Spinal cord (tissue), 10 donors: ENCODE results near the gene KRTAP4-16. TPM values are rescaled to one million over a fixed set of nuclear protein-coding genes. Genes with fewer than 3 reads are reported as not detected.
"Not testable (repeated sequence)": the region's sequence is repeated elsewhere in the genome, so short reads cannot be mapped to it uniquely, and the experiment has no call there.

Source experiments
- DNase-seq, 6 donors: peaks; one replicate each; pipeline versions ENCODE4 v3.0.0 to v3.0.0-alpha.2; 2013 to 2015; ENCODE audit warnings: low spot score in 6 of 6, low read depth in 4 of 6
- H3K27ac ChIP-seq: one replicate; pipeline ENCODE4 v1.5.1; 2013; ENCODE audit warnings: low read depth, low read length, control low read depth
- H3K27me3 ChIP-seq: one replicate; pipeline ENCODE4 v1.6.1; 2013; ENCODE audit warnings: low read length; ENCODE audit not compliant: control insufficient read depth, insufficient read depth
- H3K36me3 ChIP-seq: one replicate; pipeline ENCODE4 v1.6.1; 2013; ENCODE audit warnings: low read length; ENCODE audit not compliant: control insufficient read depth, insufficient read depth
- H3K4me1 ChIP-seq: one replicate; pipeline ENCODE4 v1.6.1; 2013; ENCODE audit warnings: low read length; ENCODE audit not compliant: control insufficient read depth, insufficient read depth
- H3K4me3 ChIP-seq: one replicate; pipeline ENCODE4 v1.5.1; 2013; ENCODE audit warnings: low read depth, low read length, control low read depth
- H3K9me3 ChIP-seq: one replicate; pipeline ENCODE4 v1.6.1; 2013; ENCODE audit warnings: low read length; ENCODE audit not compliant: control insufficient read depth, insufficient read depth
- WGBS: methylation state at CpG from one replicate; pipeline ENCODE4 v1.1.5; 2013; ENCODE audit warnings: missing lambda C conversion rate; ENCODE audit not compliant: insufficient coverage; 5-methylcytosine and 5-hydroxymethylcytosine counted together
- long read RNA-seq, 4 donors: transcript quantifications; one replicate each; lab custom pipeline, GENCODE V29; 2026
- polyA plus RNA-seq, 2 donors: library from polyadenylated mRNA; unstranded; fragments of 120-200 nt; gene quantifications; one replicate each; pipeline ENCODE4 v1.2.1, GENCODE V29; 2013; ENCODE audit not compliant: insufficient read length in 2 of 2
- total RNA-seq, 2 donors: library from RNA; depleted of rRNA in 1 of 2; stranded (reverse); fragments of 120-200 nt in 1 of 2; fragments of >200 nt in 1 of 2; gene quantifications; one replicate each; pipeline versions ENCODE4 v1.2.3 to v1.2.4, GENCODE V29; 2013 to 2014
- donor health status: healthy.

Gene KRTAP4-16
- total RNA-seq, result not detected
- not detected for polyA plus RNA-seq
- long read RNA-seq, donor 1, result 0 reads
- long read RNA-seq, donor 2, result 0 reads
- long read RNA-seq, donor 3, result 0 reads
- long read RNA-seq, donor 4, result 0 reads

GRCh38 chr17:41101586-41102259 is at the start of gene KRTAP4-16:
Gene KRTAP4-16 (minus strand): TSS chr17:41102209. CDS start chr17:41102209, 0 bp downstream.
- Histone ChIP-seq H3K9me3 (no peaks in the 10 kb centered on the region), H3K4me1 (no peaks in the 10 kb centered on the region), H3K27ac (no peak within 1 kb of the TSS), H3K36me3 (no peaks in the 10 kb centered on the region), H3K4me3 (no peak within 1 kb of the TSS), H3K27me3 (no peaks in the 10 kb centered on the region)
- DNase-seq, result no peak
- 43% methylated on average over 9 of the region's 10 CpGs for WGBS

- Histone ChIP-seq H3K27me3 (no peaks in the 10 kb centered on the region), H3K4me3 (no peak overlapping the region), H3K36me3 (no peaks in the 10 kb centered on the region), H3K27ac (no peak overlapping the region), H3K9me3 (no peaks in the 10 kb centered on the region), H3K4me1 (no peaks in the 10 kb centered on the region)
- no peak for DNase-seq
- no CpG with 5 or more reads among the region's 2 CpGs for WGBS
Observed at GRCh38 chr17:41151525-41151924, 49.5 kb upstream of the KRTAP4-16 start.

- H3K27ac ChIP-seq, result no peak overlapping the region
- no peaks in the 10 kb centered on the region for H3K4me1 ChIP-seq
- H3K4me3 ChIP-seq, result no peak overlapping the region
- DNase-seq, result no peak
- H3K27me3 ChIP-seq, result no peaks in the 10 kb centered on the region
- H3K9me3 ChIP-seq, result no peaks in the 10 kb centered on the region
- no peaks in the 10 kb centered on the region for H3K36me3 ChIP-seq
- 100% methylated on average over 1 of the region's 4 CpGs for WGBS
Observed at GRCh38 chr17:41150026-41150425, 48.0 kb upstream of the KRTAP4-16 start.

GRCh38 chr17:41149652-41149985 is 47.6 kb upstream of the KRTAP4-16 start, which contains the start of gene KRTAP4-5:
Gene KRTAP4-5 (minus strand): TSS chr17:41149825. CDS start chr17:41149767, 58 bp downstream.
- Histone ChIP-seq H3K27me3 (no peaks in the 10 kb centered on the region), H3K27ac (no peak within 1 kb of the TSS), H3K4me3 (no peak within 1 kb of the TSS), H3K4me1 (no peaks in the 10 kb centered on the region), H3K36me3 (no peaks in the 10 kb centered on the region), H3K9me3 (no peaks in the 10 kb centered on the region)
- 88% methylated on average over 2 of the region's 2 CpGs for WGBS
- DNase-seq, result no peak

- H3K9me3 ChIP-seq, H3K36me3 ChIP-seq, H3K27me3 ChIP-seq, H3K4me3 ChIP-seq, H3K4me1 ChIP-seq, H3K27ac ChIP-seq: not testable (repeated sequence)
- WGBS, result 66% methylated on average over 9 of the region's 10 CpGs
- peak in 1 of 6 donors; percentile 38 for DNase-seq
Observed at GRCh38 chr17:41148971-41149651, 47.1 kb upstream of the KRTAP4-16 start.

GRCh38 chr17:41147531-41148204 is 45.7 kb upstream of the KRTAP4-16 start:
- Histone ChIP-seq H3K27ac (no peak overlapping the region), H3K4me3 (no peak overlapping the region), H3K4me1 (no peaks in the 10 kb centered on the region), H3K27me3 (no peaks in the 10 kb centered on the region), H3K36me3 (no peaks in the 10 kb centered on the region), H3K9me3 (no peaks in the 10 kb centered on the region)
- WGBS, result 89% methylated on average over 1 of the region's 2 CpGs
- DNase-seq, result no peak

GRCh38 chr17:41145261-41145660 is 43.3 kb upstream of the KRTAP4-16 start:
- H3K27me3 ChIP-seq, result no peaks in the 10 kb centered on the region
- no peaks in the 10 kb centered on the region for H3K36me3 ChIP-seq
- no peak for DNase-seq
- no peak overlapping the region for H3K4me3 ChIP-seq
- H3K4me1 ChIP-seq, result no peaks in the 10 kb centered on the region
- no CpG with 5 or more reads among the region's 2 CpGs for WGBS
- peaks cover 3% of the 10 kb centered on the region for H3K9me3 ChIP-seq
- no peak overlapping the region for H3K27ac ChIP-seq

GRCh38 chr17:41144846-41145245 is 42.8 kb upstream of the KRTAP4-16 start:
- no peak for DNase-seq
- Histone ChIP-seq H3K9me3 (peaks cover 3% of the 10 kb centered on the region), H3K27me3 (no peaks in the 10 kb centered on the region), H3K4me3 (no peak overlapping the region), H3K4me1 (no peaks in the 10 kb centered on the region), H3K27ac (no peak overlapping the region), H3K36me3 (no peaks in the 10 kb centered on the region)
- no CpG with 5 or more reads among the region's 1 CpG for WGBS

- Histone ChIP-seq H3K27me3 (no peaks in the 10 kb centered on the region), H3K36me3 (no peaks in the 10 kb centered on the region), H3K27ac (no peak overlapping the region), H3K4me3 (no peak overlapping the region), H3K4me1 (no peaks in the 10 kb centered on the region), H3K9me3 (peaks cover 3% of the 10 kb centered on the region)
- DNase-seq, result no peak
Observed at GRCh38 chr17:41141361-41141760, 39.4 kb upstream of the KRTAP4-16 start.
